ENCODE data around the gene ZNF324B. TPM values are rescaled to one million over a fixed set of nuclear protein-coding genes. Genes with fewer than 3 reads are reported as not detected.

ZNF324B gene
- total RNA-seq, 6 experiments from 2014 or later, result 2.9 to 3.3 (median 2.9) TPM

DNA sequence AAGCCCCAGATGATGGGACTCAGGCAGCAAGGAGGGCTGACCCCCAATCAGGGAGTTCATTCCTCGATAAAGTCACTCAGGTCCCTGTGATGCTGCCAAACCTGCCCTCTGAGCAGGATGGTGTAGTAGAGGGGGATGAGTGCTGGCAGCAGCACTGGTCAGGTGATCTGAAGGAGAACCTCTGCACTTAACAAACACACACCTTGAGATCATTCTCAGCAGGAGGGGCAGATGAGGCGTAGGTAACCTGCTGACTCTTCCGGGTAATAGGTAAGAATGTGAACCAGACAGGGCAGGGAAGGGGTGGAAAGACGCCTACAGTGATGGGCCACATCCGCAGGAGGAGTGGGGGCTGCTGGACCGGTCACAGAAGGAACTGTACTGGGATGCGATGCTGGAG lies 27.9 kb downstream of the ZNF324B start:
- intact Hi-C loops (cut with DNase I), result no loop called here
- 92% methylated on average over 4 of the region's 7 CpGs for WGBS (ENCODE audit: insufficient coverage, low coverage, low lambda C conversion rate, missing lambda C conversion rate)
- Histone ChIP-seq H3K36me3 (peaks cover 0 to 4% (median 0%) of the 10 kb centered on the region in 4 donors), H3K27me3 (no peaks in the 10 kb centered on the region), H3K9me3 (no peaks in the 10 kb centered on the region), H3K4me1 (peaks cover 0 to 24% (median 9%) of the 10 kb centered on the region in 4 donors), H3K4me3 (no peak overlapping the region), H3K27ac (no peak overlapping the region)
- TF ChIP-seq, protein P1, sequence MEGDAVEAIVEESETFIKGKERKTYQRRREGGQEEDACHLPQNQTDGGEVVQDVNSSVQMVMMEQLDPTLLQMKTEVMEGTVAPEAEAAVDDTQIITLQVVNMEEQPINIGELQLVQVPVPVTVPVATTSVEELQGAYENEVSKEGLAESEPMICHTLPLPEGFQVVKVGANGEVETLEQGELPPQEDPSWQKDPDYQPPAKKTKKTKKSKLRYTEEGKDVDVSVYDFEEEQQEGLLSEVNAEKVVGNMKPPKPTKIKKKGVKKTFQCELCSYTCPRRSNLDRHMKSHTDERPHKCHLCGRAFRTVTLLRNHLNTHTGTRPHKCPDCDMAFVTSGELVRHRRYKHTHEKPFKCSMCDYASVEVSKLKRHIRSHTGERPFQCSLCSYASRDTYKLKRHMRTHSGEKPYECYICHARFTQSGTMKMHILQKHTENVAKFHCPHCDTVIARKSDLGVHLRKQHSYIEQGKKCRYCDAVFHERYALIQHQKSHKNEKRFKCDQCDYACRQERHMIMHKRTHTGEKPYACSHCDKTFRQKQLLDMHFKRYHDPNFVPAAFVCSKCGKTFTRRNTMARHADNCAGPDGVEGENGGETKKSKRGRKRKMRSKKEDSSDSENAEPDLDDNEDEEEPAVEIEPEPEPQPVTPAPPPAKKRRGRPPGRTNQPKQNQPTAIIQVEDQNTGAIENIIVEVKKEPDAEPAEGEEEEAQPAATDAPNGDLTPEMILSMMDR (IDR thresholded peaks at IDR 0.05), result no peak
- no peak for TF ChIP-seq POLR2A (IDR thresholded peaks at IDR 0.05)
- no peak for ATAC-seq
- no peak for DNase-seq

DNA sequence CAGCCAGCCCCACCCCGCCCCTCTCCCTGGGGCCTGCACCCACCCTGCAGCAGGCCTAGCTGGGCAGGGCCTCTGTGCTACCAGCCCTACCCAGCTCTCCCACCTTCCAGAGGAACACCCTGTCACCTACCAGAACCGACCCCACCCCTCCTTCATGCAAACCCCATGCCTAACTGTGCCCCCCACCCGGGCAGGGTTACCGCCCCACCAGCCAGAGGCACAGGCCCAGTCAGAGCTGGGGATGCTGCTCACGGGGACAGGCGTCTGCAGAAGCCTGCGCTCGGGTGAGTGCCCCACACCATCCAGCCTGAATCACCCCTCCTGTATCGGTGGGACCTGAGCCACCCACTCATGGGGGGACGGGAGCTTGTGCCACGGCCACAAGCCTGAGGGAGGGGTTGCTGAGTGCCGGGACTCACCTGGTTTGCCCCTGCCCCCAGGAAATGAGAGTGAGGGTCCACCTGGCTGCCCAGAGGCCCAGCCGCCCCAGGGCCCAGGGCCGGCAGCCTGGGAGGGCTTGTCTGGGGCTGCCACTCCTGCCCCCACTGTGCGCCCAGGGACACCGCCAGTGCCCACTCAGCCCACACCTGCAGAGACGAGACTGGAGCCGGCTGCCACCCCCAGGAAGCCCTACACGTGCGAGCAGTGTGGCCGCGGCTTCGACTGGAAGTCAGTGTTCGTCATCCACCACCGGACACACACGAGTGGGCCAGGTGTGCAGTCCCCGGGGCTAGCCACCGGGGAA lies 28.5 kb downstream of the ZNF324B start:
- peak in 1 of 3 donors; percentile 54 for DNase-seq
- Histone ChIP-seq H3K4me3 (no peak overlapping the region), H3K36me3 (peaks cover 0 to 4% (median 0%) of the 10 kb centered on the region in 4 donors), H3K4me1 (peaks cover 0 to 19% (median 7%) of the 10 kb centered on the region in 4 donors), H3K27me3 (no peaks in the 10 kb centered on the region), H3K9me3 (no peaks in the 10 kb centered on the region), H3K27ac (no peak overlapping the region)
- WGBS (ENCODE audit: insufficient coverage, low coverage, low lambda C conversion rate, missing lambda C conversion rate), result 93% methylated on average over 6 of the region's 28 CpGs
- intact Hi-C loops (cut with DNase I), result no loop called here
- no peak for ATAC-seq
- TF ChIP-seq, protein P1 (IDR thresholded peaks at IDR 0.05), result no peak
- no peak for TF ChIP-seq POLR2A (IDR thresholded peaks at IDR 0.05)

DNA sequence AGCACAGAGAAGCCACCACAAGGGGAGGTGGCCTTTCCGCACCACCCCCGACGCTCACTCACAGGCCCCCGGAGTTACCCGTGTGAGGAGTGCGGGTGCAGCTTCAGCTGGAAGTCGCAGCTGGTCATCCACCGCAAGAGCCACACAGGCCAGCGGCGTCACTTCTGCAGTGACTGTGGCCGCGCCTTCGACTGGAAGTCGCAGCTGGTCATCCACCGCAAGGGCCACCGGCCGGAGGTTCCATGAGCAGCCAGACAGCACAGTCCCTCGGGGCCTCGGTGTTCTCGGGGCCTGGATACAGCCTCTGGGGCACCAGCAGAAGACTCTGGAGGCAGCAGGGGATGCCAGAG lies 29.0 kb downstream of the ZNF324B start:
- WGBS (ENCODE audit: insufficient coverage, low coverage, low lambda C conversion rate, missing lambda C conversion rate), result 80% methylated on average over 1 of the region's 20 CpGs
- no peak for ATAC-seq
- H3K27me3 ChIP-seq, result no peaks in the 10 kb centered on the region
- DNase-seq, result no peak
- peaks cover 0 to 14% (median 4%) of the 10 kb centered on the region in 4 donors for H3K4me1 ChIP-seq
- H3K4me3 ChIP-seq, result no peak overlapping the region
- TF ChIP-seq, protein P1 (IDR thresholded peaks at IDR 0.05), result no peak
- no peak for TF ChIP-seq POLR2A (IDR thresholded peaks at IDR 0.05)
- peaks cover 0 to 4% (median 0%) of the 10 kb centered on the region in 4 donors for H3K36me3 ChIP-seq
- H3K27ac ChIP-seq, result no peak overlapping the region
- no peaks in the 10 kb centered on the region for H3K9me3 ChIP-seq
- intact Hi-C loops (cut with DNase I), result no loop called here

DNA sequence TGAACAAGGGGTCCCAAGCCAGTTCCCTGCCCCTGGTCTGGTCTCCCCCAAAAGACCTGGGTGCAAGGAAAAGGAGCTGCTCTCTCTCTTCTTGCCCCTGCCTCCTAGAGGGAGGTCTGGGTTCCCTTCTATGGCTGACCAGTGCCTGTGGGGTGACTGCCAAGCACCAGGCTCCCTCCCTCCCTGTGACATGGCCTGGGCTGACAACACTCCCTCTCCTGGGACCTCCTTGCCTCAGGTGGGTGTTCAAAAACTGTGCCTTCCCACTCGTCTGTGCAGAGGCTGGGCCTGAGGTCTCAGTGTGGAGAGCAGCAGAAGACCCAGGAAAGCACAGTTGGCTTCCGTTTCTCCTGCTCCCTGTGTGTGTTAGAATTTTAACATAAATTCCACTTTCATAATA lies 29.4 kb downstream of the ZNF324B start:
- no peak overlapping the region for H3K27ac ChIP-seq
- no peaks in the 10 kb centered on the region for H3K9me3 ChIP-seq
- no peak for TF ChIP-seq POLR2A (IDR thresholded peaks at IDR 0.05)
- TF ChIP-seq, protein P1 (IDR thresholded peaks at IDR 0.05), result no peak
- ATAC-seq, result no peak
- H3K4me1 ChIP-seq, result peaks cover 0 to 14% (median 4%) of the 10 kb centered on the region in 4 donors
- WGBS (ENCODE audit: insufficient coverage, low coverage, low lambda C conversion rate, missing lambda C conversion rate), result 100% methylated on average over 1 of the region's 2 CpGs
- H3K4me3 ChIP-seq, result no peak overlapping the region
- DNase-seq, result peak in 1 of 3 donors; percentile 24
- no peaks in the 10 kb centered on the region for H3K27me3 ChIP-seq
- H3K36me3 ChIP-seq, result peaks cover 0 to 4% (median 0%) of the 10 kb centered on the region in 4 donors
- intact Hi-C loops (cut with DNase I), result no loop called here

Data from right lobe of liver (tissue), 6 donors.